ENCODE measurements around the gene CNTN4. TPM values are rescaled to one million over a fixed set of nuclear protein-coding genes. Genes with fewer than 3 reads are reported as not detected.

The CNTN4 gene
- total and polyA plus RNA-seq, 2 of the 8 experiments (the other 6 are each of a cell fraction or from before 2014, with no cell fraction given) = 0.41 to 2.2 TPM

DNA sequence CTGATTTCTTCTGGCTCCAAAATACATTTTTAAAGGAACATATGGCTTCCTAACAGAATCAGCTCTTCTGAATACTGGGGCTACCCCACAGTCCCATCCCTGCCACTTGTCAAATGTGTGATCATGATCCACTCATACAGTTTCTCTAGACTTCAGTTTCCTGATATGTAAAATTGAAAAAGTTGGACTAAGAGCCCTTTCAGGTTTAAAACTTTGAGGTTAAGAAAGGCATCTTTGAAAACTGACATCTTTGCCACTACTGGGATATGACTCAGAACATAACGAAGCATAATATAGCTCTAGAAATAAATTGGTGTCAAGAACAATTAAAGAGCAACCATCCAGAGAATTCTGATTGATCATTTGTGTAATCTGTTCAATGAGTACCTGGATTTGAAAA, 763.3 kb downstream of the CNTN4 start (continued):
- TF ChIP-seq, protein P1, sequence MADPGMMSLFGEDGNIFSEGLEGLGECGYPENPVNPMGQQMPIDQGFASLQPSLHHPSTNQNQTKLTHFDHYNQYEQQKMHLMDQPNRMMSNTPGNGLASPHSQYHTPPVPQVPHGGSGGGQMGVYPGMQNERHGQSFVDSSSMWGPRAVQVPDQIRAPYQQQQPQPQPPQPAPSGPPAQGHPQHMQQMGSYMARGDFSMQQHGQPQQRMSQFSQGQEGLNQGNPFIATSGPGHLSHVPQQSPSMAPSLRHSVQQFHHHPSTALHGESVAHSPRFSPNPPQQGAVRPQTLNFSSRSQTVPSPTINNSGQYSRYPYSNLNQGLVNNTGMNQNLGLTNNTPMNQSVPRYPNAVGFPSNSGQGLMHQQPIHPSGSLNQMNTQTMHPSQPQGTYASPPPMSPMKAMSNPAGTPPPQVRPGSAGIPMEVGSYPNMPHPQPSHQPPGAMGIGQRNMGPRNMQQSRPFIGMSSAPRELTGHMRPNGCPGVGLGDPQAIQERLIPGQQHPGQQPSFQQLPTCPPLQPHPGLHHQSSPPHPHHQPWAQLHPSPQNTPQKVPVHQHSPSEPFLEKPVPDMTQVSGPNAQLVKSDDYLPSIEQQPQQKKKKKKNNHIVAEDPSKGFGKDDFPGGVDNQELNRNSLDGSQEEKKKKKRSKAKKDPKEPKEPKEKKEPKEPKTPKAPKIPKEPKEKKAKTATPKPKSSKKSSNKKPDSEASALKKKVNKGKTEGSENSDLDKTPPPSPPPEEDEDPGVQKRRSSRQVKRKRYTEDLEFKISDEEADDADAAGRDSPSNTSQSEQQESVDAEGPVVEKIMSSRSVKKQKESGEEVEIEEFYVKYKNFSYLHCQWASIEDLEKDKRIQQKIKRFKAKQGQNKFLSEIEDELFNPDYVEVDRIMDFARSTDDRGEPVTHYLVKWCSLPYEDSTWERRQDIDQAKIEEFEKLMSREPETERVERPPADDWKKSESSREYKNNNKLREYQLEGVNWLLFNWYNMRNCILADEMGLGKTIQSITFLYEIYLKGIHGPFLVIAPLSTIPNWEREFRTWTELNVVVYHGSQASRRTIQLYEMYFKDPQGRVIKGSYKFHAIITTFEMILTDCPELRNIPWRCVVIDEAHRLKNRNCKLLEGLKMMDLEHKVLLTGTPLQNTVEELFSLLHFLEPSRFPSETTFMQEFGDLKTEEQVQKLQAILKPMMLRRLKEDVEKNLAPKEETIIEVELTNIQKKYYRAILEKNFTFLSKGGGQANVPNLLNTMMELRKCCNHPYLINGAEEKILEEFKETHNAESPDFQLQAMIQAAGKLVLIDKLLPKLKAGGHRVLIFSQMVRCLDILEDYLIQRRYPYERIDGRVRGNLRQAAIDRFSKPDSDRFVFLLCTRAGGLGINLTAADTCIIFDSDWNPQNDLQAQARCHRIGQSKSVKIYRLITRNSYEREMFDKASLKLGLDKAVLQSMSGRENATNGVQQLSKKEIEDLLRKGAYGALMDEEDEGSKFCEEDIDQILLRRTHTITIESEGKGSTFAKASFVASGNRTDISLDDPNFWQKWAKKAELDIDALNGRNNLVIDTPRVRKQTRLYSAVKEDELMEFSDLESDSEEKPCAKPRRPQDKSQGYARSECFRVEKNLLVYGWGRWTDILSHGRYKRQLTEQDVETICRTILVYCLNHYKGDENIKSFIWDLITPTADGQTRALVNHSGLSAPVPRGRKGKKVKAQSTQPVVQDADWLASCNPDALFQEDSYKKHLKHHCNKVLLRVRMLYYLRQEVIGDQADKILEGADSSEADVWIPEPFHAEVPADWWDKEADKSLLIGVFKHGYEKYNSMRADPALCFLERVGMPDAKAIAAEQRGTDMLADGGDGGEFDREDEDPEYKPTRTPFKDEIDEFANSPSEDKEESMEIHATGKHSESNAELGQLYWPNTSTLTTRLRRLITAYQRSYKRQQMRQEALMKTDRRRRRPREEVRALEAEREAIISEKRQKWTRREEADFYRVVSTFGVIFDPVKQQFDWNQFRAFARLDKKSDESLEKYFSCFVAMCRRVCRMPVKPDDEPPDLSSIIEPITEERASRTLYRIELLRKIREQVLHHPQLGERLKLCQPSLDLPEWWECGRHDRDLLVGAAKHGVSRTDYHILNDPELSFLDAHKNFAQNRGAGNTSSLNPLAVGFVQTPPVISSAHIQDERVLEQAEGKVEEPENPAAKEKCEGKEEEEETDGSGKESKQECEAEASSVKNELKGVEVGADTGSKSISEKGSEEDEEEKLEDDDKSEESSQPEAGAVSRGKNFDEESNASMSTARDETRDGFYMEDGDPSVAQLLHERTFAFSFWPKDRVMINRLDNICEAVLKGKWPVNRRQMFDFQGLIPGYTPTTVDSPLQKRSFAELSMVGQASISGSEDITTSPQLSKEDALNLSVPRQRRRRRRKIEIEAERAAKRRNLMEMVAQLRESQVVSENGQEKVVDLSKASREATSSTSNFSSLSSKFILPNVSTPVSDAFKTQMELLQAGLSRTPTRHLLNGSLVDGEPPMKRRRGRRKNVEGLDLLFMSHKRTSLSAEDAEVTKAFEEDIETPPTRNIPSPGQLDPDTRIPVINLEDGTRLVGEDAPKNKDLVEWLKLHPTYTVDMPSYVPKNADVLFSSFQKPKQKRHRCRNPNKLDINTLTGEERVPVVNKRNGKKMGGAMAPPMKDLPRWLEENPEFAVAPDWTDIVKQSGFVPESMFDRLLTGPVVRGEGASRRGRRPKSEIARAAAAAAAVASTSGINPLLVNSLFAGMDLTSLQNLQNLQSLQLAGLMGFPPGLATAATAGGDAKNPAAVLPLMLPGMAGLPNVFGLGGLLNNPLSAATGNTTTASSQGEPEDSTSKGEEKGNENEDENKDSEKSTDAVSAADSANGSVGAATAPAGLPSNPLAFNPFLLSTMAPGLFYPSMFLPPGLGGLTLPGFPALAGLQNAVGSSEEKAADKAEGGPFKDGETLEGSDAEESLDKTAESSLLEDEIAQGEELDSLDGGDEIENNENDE (IDR thresholded peaks at IDR 0.05; ENCODE audit: insufficient replicate concordance, low read length) = no peak
- TF ChIP-seq RFX5 (IDR thresholded peaks at IDR 0.05; ENCODE audit: borderline replicate concordance, low read depth, low read length) (no peak), ATF3 (IDR thresholded peaks at IDR 0.05; ENCODE audit: insufficient read depth, low read depth, low read length) (no peak), TBP (IDR thresholded peaks at IDR 0.05; ENCODE audit: low read depth, low read length) (no peak), RBBP5 (IDR thresholded peaks at IDR 0.05; ENCODE audit: borderline replicate concordance, low read depth, low read length) (no peak), JUN (IDR thresholded peaks at IDR 0.05; ENCODE audit: low read depth, low read length) (no peak), FOSL1 (IDR thresholded peaks at IDR 0.05; ENCODE audit: insufficient read depth, low read depth, low read length) (no peak)
